GM23338 (cell line): ENCODE measurements around the gene APCDD1L.

ENCODE experiments used
- EZH2 ChIP-seq: fragments of 200-600 bp; sonication (generic); IDR thresholded peaks from one replicate; pipeline ENCODE4 v1.8.0; 2017; ENCODE audit warnings: antibody characterized with exemption, mild to moderate bottlenecking, low read depth; ENCODE audit not compliant: unreplicated experiment
- TF ChIP-seq, protein P1 (sequence below), 2 experiments: fragments of 200-600 bp in 1 of 2; sonication (generic) in 1 of 2; conservative IDR thresholded peaks; 2 replicates each; pipeline versions ENCODE4 v1.5.1 to v1.6.1; 2016 to 2017; ENCODE audit warnings: antibody characterized with exemption in 2 of 2, low read depth in 2 of 2, mild to moderate bottlenecking in 2 of 2, moderate library complexity in 1 of 2

DNA sequence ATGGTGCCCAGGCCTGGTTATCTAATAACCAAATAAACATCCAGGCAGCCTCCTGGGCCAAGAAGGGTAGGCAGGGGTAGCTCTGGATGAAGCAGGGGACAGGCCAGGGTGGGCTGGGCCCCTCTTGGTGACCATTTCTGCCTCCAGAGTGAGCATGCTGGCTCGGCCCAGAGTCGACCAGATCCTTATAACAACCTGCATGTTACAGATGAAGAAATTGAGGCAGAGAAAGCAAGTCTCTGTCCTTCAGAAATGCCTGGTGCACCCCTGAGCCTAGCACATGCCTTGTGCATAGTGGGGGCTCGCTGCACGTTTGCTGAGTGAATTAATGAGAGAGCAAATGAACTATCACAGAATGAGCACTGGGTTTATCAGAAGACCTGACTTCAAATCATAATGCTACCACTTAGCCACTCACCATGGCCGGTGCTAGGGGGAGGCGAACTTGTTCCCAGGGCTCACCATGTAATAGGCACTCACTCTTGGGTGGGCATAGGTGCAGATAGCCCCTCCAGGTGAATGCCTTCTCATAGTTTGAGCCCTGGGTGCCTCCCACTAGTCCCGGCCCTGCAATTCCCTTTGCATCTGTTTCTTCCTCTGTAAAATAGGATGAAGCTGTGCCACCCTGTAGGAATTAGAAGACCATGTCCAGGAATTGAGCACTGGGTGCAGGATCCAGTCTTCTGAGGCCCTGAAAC lies 3.8 kb upstream of the APCDD1L start:
- TF ChIP-seq, protein P1, sequence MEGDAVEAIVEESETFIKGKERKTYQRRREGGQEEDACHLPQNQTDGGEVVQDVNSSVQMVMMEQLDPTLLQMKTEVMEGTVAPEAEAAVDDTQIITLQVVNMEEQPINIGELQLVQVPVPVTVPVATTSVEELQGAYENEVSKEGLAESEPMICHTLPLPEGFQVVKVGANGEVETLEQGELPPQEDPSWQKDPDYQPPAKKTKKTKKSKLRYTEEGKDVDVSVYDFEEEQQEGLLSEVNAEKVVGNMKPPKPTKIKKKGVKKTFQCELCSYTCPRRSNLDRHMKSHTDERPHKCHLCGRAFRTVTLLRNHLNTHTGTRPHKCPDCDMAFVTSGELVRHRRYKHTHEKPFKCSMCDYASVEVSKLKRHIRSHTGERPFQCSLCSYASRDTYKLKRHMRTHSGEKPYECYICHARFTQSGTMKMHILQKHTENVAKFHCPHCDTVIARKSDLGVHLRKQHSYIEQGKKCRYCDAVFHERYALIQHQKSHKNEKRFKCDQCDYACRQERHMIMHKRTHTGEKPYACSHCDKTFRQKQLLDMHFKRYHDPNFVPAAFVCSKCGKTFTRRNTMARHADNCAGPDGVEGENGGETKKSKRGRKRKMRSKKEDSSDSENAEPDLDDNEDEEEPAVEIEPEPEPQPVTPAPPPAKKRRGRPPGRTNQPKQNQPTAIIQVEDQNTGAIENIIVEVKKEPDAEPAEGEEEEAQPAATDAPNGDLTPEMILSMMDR (conservative IDR thresholded peaks at IDR 0.05; ENCODE audit: low read depth in 2 of 2) = no peak
- no peak for TF ChIP-seq EZH2
